Uterus (tissue), 4 donors: Measurements from ENCODE around the gene OTOP3. TPM values are rescaled to one million over a fixed set of nuclear protein-coding genes. Genes with fewer than 3 reads are reported as not detected.
A peak's percentile ranks its signal among the peaks of the same experiment; 100 is the strongest.

Experiments used
- DNase-seq, 2 donors: peaks; one replicate each; pipeline ENCODE4 v3.0.0-alpha.2; 2019 to 2020
- H3K27ac ChIP-seq, 2 donors: fragments of 200-600 bp; sonication (generic); 1 replicate in 1 of 2; 2 replicates in 1 of 2; pipeline ENCODE4 v1.5.1; 2016 to 2018
- H3K27me3 ChIP-seq, 2 donors: fragments of 200-600 bp; sonication (generic); one replicate each; pipeline ENCODE4 v1.5.1; 2018 to 2019; ENCODE audit warnings: control low read depth in 1 of 2
- H3K36me3 ChIP-seq, 2 donors: fragments of 200-600 bp; sonication (generic); one replicate each; pipeline ENCODE4 v1.5.1; 2019; ENCODE audit warnings: control low read depth in 1 of 2
- H3K4me1 ChIP-seq, 2 donors: fragments of 200-600 bp; sonication (generic); one replicate each; pipeline ENCODE4 v1.5.1; 2018 to 2019; ENCODE audit warnings: control low read depth in 1 of 2
- H3K4me3 ChIP-seq, 2 donors: fragments of 200-600 bp; sonication (generic); 1 replicate in 1 of 2; 2 replicates in 1 of 2; pipeline ENCODE4 v1.5.1; 2018 to 2019; ENCODE audit warnings: mild to moderate bottlenecking in 1 of 2
- H3K9me3 ChIP-seq, 2 donors: fragments of 200-600 bp; sonication (generic); one replicate each; pipeline ENCODE4 v1.5.1; 2019; ENCODE audit warnings: control low read depth in 1 of 2
- CTCF ChIP-seq, 4 experiments: fragments of 200-600 bp in 2 of 4; fragments of 450-650 bp in 2 of 4; sonication (generic) in 2 of 4; IDR thresholded peaks; one replicate each; pipeline ENCODE4 v1.5.1; 2016 to 2019; ENCODE audit warnings: antibody characterized with exemption in 4 of 4, mild to moderate bottlenecking in 2 of 4, moderate library complexity in 1 of 4
- POLR2A ChIP-seq, 2 donors: fragments of 450-650 bp; IDR thresholded peaks; one replicate each; pipeline ENCODE4 v1.6.1; 2016; ENCODE audit warnings: antibody characterized with exemption in 2 of 2, mild to moderate bottlenecking in 1 of 2, moderate library complexity in 1 of 2
- intact Hi-C: fragments of 100-400 bp; cut with DNase I; formaldehyde crosslinking; loops from one replicate; pipeline ENCODE4 v1.15.1; 2023; ENCODE audit warnings: low total_unique reads
- total RNA-seq, 4 donors: library from RNA; depleted of rRNA in 3 of 4; stranded (reverse); fragments of >200 nt in 3 of 4; gene quantifications; one replicate each; pipeline versions ENCODE4 v1.1.0 to v1.2.4, GENCODE V29; 2014 to 2023
- donor health status: DM: yes; HTN: yes; CAD: no.

The OTOP3 gene
- total RNA-seq, 4 donors from 2014 or later: not detected

DNA sequence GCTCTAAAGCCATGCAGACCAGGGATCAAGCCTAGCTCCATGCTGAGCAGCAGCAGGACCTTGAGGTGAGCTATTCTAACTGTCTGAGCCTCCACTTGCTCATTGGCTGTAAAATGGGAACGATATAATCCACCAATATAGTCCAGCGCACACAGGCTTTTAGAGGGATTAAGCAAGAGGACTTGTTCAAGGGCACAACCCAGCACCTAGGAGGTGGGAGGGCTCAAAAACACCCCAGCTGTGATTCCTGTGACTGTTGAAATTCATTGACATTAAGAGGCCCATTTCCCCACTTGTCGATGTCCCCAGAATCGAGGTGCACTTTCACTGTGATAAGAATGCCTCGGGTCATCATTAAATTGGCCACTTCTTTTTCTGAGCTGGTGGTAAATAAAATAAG lies 16.8 kb upstream of the OTOP3 start:
- H3K4me3 ChIP-seq: no peak overlapping the region
- DNase-seq: no peak
- no peak overlapping the region for H3K27ac ChIP-seq
- intact Hi-C loops: no loop called here
- H3K36me3 ChIP-seq: no peaks in the 10 kb centered on the region
- H3K4me1 ChIP-seq: peaks cover 0 to 9% of the 10 kb centered on the region in 2 donors
- TF ChIP-seq POLR2A (IDR thresholded peaks at IDR 0.05) (no peak), CTCF (IDR thresholded peaks at IDR 0.05) (no peak)
- H3K27me3 ChIP-seq: no peaks in the 10 kb centered on the region
- no peaks in the 10 kb centered on the region for H3K9me3 ChIP-seq

DNA sequence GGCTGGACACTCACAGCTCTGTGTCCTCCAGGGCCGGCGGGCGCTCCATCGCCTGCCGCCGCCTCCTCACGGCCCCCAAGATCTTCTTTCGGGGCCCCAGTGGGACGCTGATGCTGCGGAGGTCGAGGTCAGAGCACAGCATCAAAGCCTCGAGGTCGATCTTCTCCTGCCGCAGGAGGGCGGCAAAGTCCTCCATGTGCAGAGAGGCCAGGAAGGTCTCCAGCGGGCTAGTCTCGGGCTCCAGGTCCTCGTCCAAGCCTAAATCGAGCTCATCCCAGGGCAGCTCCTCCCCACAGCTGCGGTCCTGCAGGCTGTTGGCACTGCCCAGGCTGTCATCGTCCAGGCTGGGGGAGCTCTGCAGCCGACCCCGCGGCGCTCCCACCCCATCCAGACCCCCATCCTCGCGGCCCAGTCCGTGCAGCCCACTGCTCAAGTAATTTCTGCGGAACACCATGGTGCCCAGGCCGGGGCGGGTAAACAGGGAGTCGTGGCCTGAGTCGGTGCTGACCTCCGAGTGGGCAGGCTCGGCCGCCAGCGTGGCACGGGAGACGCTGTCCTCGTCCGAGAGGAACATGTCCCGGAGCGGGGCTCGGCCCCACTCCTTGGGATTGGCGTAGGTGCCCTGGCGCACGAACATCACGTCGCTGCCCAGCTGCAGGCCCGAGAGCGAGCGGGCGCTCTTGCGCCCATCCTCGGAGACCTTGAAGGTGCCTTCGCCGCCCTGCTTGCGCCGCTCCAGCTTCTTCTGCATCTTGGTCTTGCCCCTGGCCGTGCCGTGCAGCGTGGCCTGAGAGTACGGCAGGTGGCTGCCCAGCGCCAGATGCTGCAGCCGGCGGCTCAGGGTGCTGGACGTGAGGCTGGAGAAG lies 16.0 kb upstream of the OTOP3 start:
- Histone ChIP-seq H3K36me3 (no peaks in the 10 kb centered on the region), H3K4me1 (peaks cover 0 to 11% of the 10 kb centered on the region in 2 donors), H3K9me3 (no peaks in the 10 kb centered on the region), H3K27me3 (no peaks in the 10 kb centered on the region), H3K4me3 (no peak overlapping the region), H3K27ac (no peak overlapping the region)
- intact Hi-C loops: no loop called here
- TF ChIP-seq CTCF (IDR thresholded peaks at IDR 0.05) (no peak), POLR2A (IDR thresholded peaks at IDR 0.05) (no peak)
- DNase-seq: no peak

DNA sequence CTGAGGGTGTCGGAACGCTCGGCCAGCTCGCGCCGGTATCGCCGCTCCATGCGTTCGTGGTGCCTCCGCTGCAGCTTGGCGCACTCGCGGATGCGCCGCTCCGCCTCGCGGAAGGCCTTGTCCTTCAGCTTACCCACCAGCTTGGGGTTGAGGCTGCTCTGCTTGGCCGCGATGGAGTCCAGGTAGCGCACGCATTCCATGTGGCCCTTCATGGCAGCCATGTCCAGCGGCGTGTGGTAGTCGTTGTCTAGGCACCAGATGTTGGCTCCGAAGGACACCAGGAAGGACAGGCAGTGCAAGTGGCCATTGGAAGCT lies 15.4 kb upstream of the OTOP3 start:
- DNase-seq: no peak
- intact Hi-C loops: no loop called here
- no peaks in the 10 kb centered on the region for H3K36me3 ChIP-seq
- H3K9me3 ChIP-seq: no peaks in the 10 kb centered on the region
- H3K4me3 ChIP-seq: no peak overlapping the region
- H3K4me1 ChIP-seq: peaks cover 0 to 11% of the 10 kb centered on the region in 2 donors
- H3K27me3 ChIP-seq: no peaks in the 10 kb centered on the region
- TF ChIP-seq CTCF (IDR thresholded peaks at IDR 0.05) (no peak), POLR2A (IDR thresholded peaks at IDR 0.05) (no peak)
- no peak overlapping the region for H3K27ac ChIP-seq

GRCh38 chr17:74920642-74921025 lies 15.1 kb upstream of the OTOP3 start:
- no peak for DNase-seq
- intact Hi-C loops: no loop called here
- no peak overlapping the region for H3K27ac ChIP-seq
- no peak for TF ChIP-seq POLR2A (IDR thresholded peaks at IDR 0.05)
- no peaks in the 10 kb centered on the region for H3K9me3 ChIP-seq
- H3K27me3 ChIP-seq: no peaks in the 10 kb centered on the region
- no peak overlapping the region for H3K4me3 ChIP-seq
- H3K4me1 ChIP-seq: peaks cover 0 to 11% of the 10 kb centered on the region in 2 donors
- H3K36me3 ChIP-seq: no peaks in the 10 kb centered on the region

DNA sequence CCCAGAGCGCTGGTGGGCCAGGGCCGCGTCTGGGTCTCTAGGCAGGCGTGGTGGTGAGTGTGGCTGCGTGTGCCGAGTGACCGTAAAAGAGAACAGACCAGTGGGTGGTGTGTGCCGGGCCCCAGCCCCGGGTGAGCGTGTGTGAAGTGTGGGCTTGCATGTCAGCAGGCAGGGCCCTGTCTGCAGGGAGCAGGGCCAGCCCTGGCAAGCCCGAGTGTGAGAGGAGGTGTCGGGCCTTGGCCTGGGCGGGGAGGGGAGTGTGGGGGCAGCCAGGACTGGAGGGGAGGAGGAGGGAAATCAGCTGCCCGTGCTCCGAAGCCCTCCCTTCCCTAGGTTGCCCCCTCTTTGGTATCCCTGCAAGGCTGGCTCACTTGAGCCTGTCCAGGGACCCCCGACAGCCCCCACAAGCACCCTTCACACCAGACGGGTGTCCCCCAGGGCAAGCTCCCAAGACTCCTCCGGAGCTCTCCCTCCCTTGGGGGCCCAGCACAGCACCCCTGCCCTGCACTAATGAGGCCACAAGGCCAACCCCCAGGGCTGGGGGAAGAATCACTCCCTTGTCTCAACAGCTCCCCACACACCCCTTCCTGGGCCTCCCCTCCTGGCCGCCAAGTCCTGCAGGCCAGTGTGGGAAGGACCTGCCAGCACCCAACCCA lies 14.5 kb upstream of the OTOP3 start:
- H3K4me3 ChIP-seq: no peak overlapping the region
- peaks cover 0 to 11% of the 10 kb centered on the region in 2 donors for H3K4me1 ChIP-seq
- no peaks in the 10 kb centered on the region for H3K36me3 ChIP-seq
- DNase-seq: peak; percentile 29 to 36
- H3K27ac ChIP-seq: no peak overlapping the region
- no peaks in the 10 kb centered on the region for H3K27me3 ChIP-seq
- no peaks in the 10 kb centered on the region for H3K9me3 ChIP-seq
- TF ChIP-seq POLR2A (IDR thresholded peaks at IDR 0.05) (no peak), CTCF (IDR thresholded peaks at IDR 0.05) (no peak)
- intact Hi-C loops: no loop called here
